ENCODE data around the gene KRTAP4-11.
"Not testable (repeated sequence)": the region's sequence is repeated elsewhere in the genome, so short reads cannot be mapped to it uniquely, and the experiment has no call there.

Gene KRTAP4-11

GRCh38 chr17:41083427-41083826 lies 34.7 kb downstream of the KRTAP4-11 start:
- not testable (repeated sequence) for DNase-seq

GRCh38 chr17:41082626-41083025 lies 35.5 kb downstream of the KRTAP4-11 start:
- DNase-seq, result no peak

- no peak for DNase-seq
These were observed 41.4 kb downstream of the KRTAP4-11 start for GRCh38 chr17:41076788-41077187.

GRCh38 chr17:41073676-41074075 lies 44.5 kb downstream of the KRTAP4-11 start:
- DNase-seq, result no peak

GRCh38 chr17:41071606-41072360 lies 46.4 kb downstream of the KRTAP4-11 start:
- DNase-seq, result no peak

- no peak for DNase-seq
These were observed 49.1 kb downstream of the KRTAP4-11 start for GRCh38 chr17:41069031-41069430.

GRCh38 chr17:41067281-41067680 lies 50.9 kb downstream of the KRTAP4-11 start:
- no peak for DNase-seq
